ENCODE measurements around the gene CTIF. TPM values are rescaled to one million over a fixed set of nuclear protein-coding genes. Genes with fewer than 3 reads are reported as not detected.

Gene CTIF
- total RNA-seq, 2 donors from 2014 or later = 7.9 to 8.2 TPM

DNA sequence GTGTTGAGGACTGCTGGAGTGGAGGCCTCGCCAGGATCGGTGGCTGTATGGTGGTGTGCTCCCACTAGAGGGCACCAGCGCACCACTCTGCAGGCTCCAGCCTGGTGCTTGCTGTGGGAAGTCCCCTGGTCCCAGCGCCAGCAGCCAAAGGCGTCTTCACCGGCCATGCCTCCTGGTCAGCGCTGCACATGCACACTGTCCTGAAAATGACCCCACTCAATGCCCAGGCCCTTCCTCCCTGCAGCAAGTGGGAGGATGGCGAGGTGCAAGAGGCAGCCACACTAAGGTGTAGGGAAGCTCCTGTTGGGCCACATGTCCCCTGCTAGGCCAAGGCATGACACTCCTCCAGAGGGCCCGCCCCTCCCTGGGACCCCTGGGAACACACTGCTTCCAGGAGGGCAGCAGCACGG is 136.5 kb downstream of the CTIF start:
- Mint-ChIP-seq H3K36me3 (ENCODE audit: low read depth) (peaks cover 8% of the 10 kb centered on the region), H3K4me1 (no peaks in the 10 kb centered on the region), H3K27me3 (no peaks in the 10 kb centered on the region), H3K9me3 (peaks cover 5% of the 10 kb centered on the region), H3K27ac (no peak overlapping the region), H3K4me3 (no peak overlapping the region)
- peak; percentile 95 for ATAC-seq (replicated peaks)

DNA sequence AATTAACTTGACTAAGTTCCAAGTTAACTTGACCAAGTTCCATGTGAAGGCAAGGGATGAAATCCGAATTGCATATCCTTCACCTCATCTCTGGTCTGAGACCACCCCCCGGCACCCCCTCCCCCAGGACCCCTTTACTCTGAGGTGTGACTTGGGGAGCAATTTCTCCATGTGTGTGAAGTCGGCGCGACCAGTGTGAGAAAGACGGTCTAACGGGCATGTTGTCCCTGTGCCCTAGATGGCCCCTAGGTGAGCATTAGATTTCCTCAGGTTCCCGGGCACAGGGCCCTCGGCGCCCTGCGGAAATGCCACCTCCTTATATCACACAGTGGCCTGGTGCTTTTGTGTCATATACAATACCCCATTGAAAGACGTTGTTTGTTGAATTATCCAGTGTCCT is 137.1 kb downstream of the CTIF start:
- no peak for ATAC-seq (replicated peaks)
- no peaks in the 10 kb centered on the region for H3K4me1 Mint-ChIP-seq
- H3K4me3 Mint-ChIP-seq = no peak overlapping the region
- no peak overlapping the region for H3K27ac Mint-ChIP-seq
- peaks cover 5% of the 10 kb centered on the region for H3K9me3 Mint-ChIP-seq
- no peaks in the 10 kb centered on the region for H3K27me3 Mint-ChIP-seq
- peaks cover 8% of the 10 kb centered on the region for H3K36me3 Mint-ChIP-seq (ENCODE audit: low read depth)

DNA sequence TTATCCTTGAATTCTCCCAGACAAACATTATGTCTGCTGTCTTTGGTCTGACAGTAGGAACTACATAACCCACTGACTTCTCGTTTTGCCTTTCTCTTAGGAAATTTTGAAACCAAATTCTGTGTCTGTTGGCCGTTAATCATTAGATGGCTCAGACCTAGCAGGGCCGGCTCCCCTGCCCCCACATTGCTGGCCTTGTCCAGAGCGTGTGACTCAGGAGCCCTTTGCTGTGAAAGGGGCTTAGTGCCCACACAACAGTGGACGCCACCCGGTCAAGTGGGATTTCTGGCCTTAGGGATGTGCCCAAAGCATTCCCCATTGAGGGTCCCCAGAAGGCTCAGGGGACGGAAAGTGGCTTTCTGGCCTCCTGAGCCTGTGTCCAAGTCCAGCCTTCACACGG is 137.5 kb downstream of the CTIF start:
- Mint-ChIP-seq H3K27me3 (no peaks in the 10 kb centered on the region), H3K36me3 (ENCODE audit: low read depth) (peaks cover 6% of the 10 kb centered on the region), H3K4me1 (no peaks in the 10 kb centered on the region), H3K9me3 (peaks cover 5% of the 10 kb centered on the region), H3K4me3 (no peak overlapping the region), H3K27ac (no peak overlapping the region)
- no peak for ATAC-seq (replicated peaks)

DNA sequence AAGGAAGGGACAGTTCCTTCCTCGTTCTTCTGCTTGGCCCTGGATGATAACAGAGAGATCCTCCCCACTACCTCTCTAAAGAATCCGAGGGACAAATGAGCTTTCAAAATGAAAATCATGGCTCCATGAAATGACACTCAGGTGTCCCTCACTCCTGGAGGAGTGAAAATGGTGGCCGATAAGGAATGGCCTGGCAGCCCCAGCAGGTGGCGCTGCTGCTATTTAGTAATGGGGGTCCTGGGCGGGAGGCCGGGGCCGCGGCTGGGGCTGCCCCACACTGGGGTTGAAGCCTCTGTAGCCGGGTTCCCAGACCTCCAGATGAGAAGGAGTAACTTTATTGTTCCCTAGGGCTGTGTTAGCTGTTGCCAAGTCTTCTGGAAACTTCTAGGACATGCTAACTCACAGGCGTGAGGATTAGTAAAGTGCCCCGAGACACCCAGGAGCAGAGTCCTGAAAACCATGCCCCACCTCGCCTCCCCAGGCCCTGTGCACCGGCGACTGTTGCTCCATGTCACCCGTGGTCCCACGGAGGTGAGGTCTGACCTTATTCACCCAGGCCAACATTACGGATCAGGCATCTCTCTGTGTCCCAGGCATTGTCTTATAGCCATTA is 138.0 kb downstream of the CTIF start:
- H3K9me3 Mint-ChIP-seq = no peaks in the 10 kb centered on the region

DNA sequence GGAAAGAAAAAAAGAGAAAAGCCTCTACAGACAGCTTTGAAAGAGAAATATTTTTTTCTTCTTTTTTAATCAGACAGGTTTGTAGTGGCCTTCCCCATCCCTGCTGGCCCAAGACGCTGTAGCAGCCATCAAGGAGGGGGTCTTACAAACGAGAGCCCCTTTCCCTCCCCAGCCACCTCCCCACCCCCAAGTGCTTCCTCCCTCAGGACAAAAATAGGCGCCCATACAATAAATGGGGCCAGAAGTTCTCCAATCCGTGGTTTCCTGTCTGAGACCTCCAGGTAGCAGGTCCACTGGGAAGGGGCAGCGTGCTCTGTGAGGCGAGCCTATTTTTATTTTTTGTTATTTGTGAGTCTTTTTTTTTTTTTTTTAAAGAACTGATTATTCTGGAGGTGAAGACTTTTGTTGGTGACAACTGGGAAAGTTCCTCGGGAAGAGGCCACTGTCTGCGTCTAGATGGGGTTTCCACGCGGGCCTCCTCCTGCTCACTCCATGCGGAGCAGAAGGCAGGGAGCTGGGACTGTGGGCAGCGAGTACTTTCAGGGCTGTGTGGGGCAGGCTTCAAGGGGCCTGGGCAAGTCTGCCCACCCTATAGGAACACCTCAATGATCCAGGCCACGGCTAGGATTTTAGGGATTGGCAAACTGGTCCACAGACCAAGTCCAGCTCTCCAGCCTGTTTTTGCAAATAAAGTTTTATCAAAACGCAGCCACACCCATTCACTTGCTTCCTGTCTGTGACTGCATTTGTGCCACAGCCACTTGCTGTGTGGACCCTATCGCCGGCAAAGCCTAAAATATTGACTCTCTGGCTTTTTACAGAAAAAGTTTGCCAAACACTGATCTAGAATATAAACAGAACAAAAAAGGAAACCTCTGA is 139.6 kb downstream of the CTIF start:
- ATAC-seq (replicated peaks) = no peak
- no peaks in the 10 kb centered on the region for H3K9me3 Mint-ChIP-seq
- no peak overlapping the region for H3K4me3 Mint-ChIP-seq
- H3K4me1 Mint-ChIP-seq = no peaks in the 10 kb centered on the region
- no peaks in the 10 kb centered on the region for H3K36me3 Mint-ChIP-seq (ENCODE audit: low read depth)
- no peaks in the 10 kb centered on the region for H3K27me3 Mint-ChIP-seq
- H3K27ac Mint-ChIP-seq = no peak overlapping the region

More for the DNA sequence above, 138.0 kb downstream of the CTIF start:
- Mint-ChIP-seq H3K36me3 (ENCODE audit: low read depth) (peaks cover under 1% of the 10 kb centered on the region), H3K4me3 (no peak overlapping the region), H3K4me1 (no peaks in the 10 kb centered on the region), H3K27ac (no peak overlapping the region), H3K27me3 (no peaks in the 10 kb centered on the region)
- ATAC-seq (replicated peaks) = peak; percentile 61

DNA sequence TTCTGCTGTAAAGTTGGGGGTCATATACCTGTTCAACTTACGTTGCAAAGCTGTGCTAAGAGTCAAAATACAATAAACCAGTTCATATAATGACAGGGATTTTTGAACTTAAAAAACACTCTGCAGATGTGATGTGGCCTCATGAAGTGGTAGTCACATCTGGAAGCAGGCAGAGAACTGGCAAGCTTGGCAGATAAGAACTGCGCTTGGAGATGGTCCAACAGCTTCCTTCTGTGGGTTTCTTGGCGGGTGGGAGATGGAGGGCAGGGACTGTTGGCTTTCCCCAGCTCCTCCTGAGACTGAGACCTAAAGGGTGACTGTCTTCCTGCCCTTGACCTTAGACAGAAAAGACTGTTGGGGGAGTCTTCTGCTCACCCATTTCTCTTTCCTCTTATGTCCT is 140.4 kb downstream of the CTIF start:
- Mint-ChIP-seq H3K36me3 (ENCODE audit: low read depth) (no peaks in the 10 kb centered on the region), H3K27ac (peak overlapping the region; percentile 47), H3K9me3 (no peaks in the 10 kb centered on the region), H3K4me3 (no peak overlapping the region), H3K4me1 (no peaks in the 10 kb centered on the region), H3K27me3 (no peaks in the 10 kb centered on the region)
- no peak for ATAC-seq (replicated peaks)

DNA sequence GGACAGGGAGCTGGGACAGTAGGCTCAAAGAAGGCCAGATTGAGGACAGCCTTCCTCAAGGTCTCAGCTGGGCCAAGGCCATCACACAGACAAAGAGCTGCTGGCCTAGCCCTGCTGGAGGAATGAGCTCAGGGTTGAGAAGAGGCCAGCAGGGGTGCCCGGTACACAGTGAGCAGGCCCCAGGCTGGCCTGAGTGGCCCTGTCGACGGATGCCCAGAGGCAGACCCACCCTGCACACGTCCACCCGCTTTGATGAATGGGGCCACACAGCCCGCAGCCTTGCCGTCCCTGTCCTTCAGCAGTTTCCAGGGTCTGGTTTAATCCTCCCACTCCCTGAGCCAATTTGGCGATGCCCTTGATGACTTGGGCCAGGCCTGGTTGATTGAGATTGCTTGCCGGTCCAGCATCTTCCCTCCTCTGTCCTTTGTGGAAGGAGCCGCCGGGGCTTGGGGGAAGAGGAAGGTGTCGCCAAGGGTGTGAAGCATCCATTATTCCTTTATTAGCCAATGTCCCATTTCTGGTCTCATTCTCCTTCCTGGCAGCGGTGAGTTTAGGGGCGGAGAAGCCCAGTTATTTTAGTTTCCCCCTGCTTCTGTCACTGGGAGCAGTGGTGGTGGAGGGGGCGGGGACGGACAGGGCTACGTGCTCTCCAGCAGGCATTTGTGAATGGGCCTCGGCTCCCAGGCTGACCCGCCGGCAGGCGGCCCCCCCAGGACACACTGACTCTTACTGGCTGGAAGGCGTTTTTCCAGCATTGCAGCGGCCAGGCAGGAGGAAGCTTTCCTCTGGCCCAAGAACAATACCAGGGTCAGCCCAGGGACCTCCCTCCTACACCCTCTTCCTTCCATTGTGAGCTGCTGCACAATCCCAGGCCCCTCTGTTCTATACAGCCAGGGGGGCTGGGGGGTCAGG is 141.8 kb downstream of the CTIF start:
- no peaks in the 10 kb centered on the region for H3K4me1 Mint-ChIP-seq
- no peaks in the 10 kb centered on the region for H3K36me3 Mint-ChIP-seq (ENCODE audit: low read depth)
- H3K27ac Mint-ChIP-seq = no peak overlapping the region
- no peaks in the 10 kb centered on the region for H3K27me3 Mint-ChIP-seq
- no peak for ATAC-seq (replicated peaks)
- H3K9me3 Mint-ChIP-seq = no peaks in the 10 kb centered on the region
- H3K4me3 Mint-ChIP-seq = no peak overlapping the region

DNA sequence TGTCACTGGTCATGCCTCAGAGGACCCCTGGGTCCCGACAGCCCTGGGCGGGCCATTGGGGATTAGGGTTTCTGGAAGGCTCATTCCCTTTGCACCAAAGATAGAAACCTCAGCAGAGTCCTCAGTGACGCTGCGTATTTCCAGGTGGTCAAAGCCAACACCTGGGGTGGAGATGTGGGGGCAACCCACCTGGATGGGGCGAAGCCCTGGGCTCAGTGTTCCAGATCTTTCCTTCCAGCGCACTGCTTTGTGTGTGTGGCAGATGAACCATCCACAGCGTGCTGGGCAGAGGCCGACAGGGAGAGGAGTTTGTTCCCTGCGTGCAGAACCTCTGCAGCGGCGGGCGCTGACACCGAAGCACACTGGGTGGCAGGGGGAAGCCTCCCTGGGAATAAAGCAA is 143.9 kb downstream of the CTIF start:
- Mint-ChIP-seq H3K9me3 (no peaks in the 10 kb centered on the region), H3K4me1 (no peaks in the 10 kb centered on the region), H3K4me3 (no peak overlapping the region), H3K36me3 (ENCODE audit: low read depth) (no peaks in the 10 kb centered on the region), H3K27me3 (no peaks in the 10 kb centered on the region), H3K27ac (no peak overlapping the region)
- ATAC-seq (replicated peaks) = no peak

DNA sequence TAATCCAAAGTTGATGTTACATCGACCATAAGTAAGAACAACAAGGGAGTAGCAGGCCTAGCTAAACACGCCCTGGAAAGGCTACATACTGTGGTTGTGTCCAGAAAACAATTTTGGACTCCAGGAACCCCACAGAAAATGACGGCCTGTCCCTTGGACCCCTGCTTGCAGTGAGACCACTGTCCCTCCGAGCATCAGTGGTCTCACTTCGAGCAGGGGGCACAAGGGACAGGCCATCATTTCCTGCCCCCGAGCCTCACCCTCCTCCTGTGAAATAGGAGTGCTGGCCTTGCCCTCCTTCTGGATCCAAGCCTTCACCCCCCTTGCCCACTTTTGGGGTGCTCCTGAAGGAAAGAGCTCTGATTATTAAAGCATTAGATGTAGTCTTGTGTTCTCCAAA is 144.4 kb downstream of the CTIF start:
- no peaks in the 10 kb centered on the region for H3K4me1 Mint-ChIP-seq
- H3K27me3 Mint-ChIP-seq = no peaks in the 10 kb centered on the region
- no peak overlapping the region for H3K4me3 Mint-ChIP-seq
- H3K27ac Mint-ChIP-seq = no peak overlapping the region
- no peaks in the 10 kb centered on the region for H3K9me3 Mint-ChIP-seq
- ATAC-seq (replicated peaks) = no peak
- H3K36me3 Mint-ChIP-seq (ENCODE audit: low read depth) = no peaks in the 10 kb centered on the region

DNA sequence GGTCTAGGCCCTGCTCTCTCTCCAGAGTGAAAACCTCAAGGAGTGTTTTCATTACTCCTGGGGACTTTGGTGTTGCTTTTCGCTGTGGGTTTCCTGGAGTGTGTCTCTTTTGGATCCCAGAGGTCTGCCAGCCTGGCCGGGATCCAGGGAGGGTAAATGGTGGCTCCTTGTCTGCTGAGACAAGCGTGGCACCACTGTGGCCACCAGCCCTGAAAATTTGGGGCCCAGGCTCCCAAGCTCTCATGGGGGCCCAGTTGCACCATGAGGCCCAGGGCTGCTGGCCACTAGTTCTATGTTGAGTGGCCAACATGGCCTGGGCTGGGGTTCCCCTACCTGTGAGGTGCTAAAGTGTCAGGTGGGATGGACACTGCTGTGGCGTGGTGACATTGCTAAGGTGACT is 144.8 kb downstream of the CTIF start:
- Mint-ChIP-seq H3K4me1 (no peaks in the 10 kb centered on the region), H3K27me3 (no peaks in the 10 kb centered on the region), H3K27ac (no peak overlapping the region), H3K36me3 (ENCODE audit: low read depth) (no peaks in the 10 kb centered on the region), H3K4me3 (no peak overlapping the region), H3K9me3 (no peaks in the 10 kb centered on the region)
- ATAC-seq (replicated peaks) = no peak

DNA sequence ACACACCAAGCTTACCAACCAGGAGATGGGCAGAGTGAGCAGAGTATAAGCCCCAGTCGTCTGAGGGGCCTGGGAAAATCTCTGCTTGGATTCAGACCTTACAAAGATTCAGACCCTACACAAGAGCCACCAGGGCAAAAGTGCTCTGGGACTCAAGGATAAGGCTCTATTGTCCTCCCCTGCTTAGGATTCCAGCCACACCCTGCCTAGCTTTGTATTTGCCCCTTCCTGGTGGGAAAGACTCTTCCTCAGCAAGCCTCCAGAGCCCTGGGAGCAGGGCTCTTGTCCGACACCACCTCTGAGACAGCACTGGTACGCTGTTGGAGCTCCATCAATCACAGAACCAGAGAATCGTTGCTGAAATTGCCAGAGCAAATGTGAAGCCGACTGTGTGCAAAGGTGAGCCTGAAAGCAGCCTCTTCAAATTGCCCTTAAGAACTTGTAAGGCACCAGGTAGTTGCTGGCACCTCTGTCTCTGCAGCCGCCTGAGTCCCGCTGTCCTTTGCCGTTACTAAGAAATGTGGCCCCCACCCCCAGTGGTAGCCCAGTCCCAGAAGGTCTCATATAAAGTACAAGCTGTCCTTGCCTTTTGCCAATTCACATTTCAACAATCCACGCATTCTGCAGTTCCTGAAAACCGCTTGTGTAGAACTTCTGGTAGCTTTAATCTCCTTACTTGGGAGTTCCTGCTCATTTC is 148.7 kb downstream of the CTIF start:
- H3K27ac Mint-ChIP-seq = no peak overlapping the region
- H3K4me3 Mint-ChIP-seq = no peak overlapping the region
- ATAC-seq (replicated peaks) = no peak
- no peaks in the 10 kb centered on the region for H3K36me3 Mint-ChIP-seq (ENCODE audit: low read depth)
- no peaks in the 10 kb centered on the region for H3K9me3 Mint-ChIP-seq
- no peaks in the 10 kb centered on the region for H3K4me1 Mint-ChIP-seq
- no peaks in the 10 kb centered on the region for H3K27me3 Mint-ChIP-seq

DNA sequence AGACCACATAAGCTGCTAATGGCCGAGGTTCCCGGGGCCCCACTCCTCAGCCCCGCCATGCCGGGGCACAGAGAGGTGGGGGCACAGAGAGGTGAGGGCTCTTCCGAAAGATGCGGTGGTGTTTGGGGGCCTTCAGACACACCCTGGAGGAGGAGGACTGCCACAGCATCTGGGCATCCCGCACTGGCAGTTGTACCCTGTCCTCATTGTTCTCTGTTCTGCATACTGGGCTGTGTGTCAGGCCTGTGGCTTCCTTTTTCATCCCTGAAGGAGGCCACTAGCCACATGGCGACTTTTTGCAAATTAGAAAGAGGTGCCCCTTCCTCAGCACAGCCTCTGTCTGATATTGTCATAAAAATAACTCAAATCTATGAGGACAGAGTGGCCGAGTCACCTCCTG is 150.1 kb downstream of the CTIF start:
- no peak for ATAC-seq (replicated peaks)
- no peaks in the 10 kb centered on the region for H3K4me1 Mint-ChIP-seq
- H3K36me3 Mint-ChIP-seq (ENCODE audit: low read depth) = no peaks in the 10 kb centered on the region
- H3K27me3 Mint-ChIP-seq = no peaks in the 10 kb centered on the region
- no peaks in the 10 kb centered on the region for H3K9me3 Mint-ChIP-seq
- no peak overlapping the region for H3K27ac Mint-ChIP-seq
- no peak overlapping the region for H3K4me3 Mint-ChIP-seq

DNA sequence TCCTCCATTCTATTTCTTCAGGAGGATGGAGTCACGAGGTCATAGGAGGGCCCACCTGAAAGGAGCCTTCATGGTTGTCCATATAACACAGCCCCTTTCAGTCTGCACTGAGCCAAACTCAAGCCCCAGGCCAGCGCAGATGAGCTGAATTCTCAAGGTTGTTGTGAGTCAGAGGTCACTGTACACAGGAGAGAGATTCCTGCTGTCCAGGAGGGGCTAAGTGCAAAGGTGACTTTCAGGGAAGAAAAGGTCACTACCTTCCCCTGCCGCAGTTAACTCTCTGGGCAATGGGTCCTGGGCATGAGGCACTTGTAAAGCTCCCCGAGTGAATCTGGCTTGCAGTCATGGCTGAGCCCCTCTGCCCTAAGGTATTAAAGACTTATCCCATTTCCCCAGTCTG is 150.7 kb downstream of the CTIF start:
- no peaks in the 10 kb centered on the region for H3K9me3 Mint-ChIP-seq
- H3K27me3 Mint-ChIP-seq = no peaks in the 10 kb centered on the region

DNA sequence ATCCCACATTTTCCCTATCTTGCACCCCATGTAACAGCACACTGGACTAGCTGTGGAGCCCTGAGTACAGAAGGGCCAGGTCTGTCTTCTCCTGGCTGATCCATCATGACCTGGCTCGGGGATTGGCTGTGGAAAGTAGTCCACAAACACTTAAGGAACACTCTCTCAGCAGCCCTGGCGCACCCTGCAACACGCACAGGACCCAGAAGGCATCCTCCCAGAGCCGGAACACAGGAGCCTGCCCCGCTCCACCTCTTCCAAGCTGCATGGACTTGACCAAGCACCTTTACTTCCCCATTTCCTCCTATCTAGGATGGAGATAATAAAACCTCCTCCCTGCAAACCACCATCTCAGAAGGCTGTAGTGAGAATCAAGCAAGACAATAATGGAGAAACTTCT is 151.7 kb downstream of the CTIF start:
- no peaks in the 10 kb centered on the region for H3K27me3 Mint-ChIP-seq
- no peak overlapping the region for H3K27ac Mint-ChIP-seq
- no peaks in the 10 kb centered on the region for H3K36me3 Mint-ChIP-seq (ENCODE audit: low read depth)
- no peaks in the 10 kb centered on the region for H3K9me3 Mint-ChIP-seq
- no peak for ATAC-seq (replicated peaks)
- H3K4me3 Mint-ChIP-seq = no peak overlapping the region
- H3K4me1 Mint-ChIP-seq = no peaks in the 10 kb centered on the region

More for the DNA sequence above, 150.7 kb downstream of the CTIF start:
- H3K4me1 Mint-ChIP-seq = no peaks in the 10 kb centered on the region
- ATAC-seq (replicated peaks) = no peak
- no peak overlapping the region for H3K4me3 Mint-ChIP-seq
- H3K36me3 Mint-ChIP-seq (ENCODE audit: low read depth) = no peaks in the 10 kb centered on the region
- no peak overlapping the region for H3K27ac Mint-ChIP-seq
